HCT116 (cell line): ENCODE results near the gene TANC1.

Source experiments
- CBX3 ChIP-seq: IDR thresholded peaks from 2 replicates; pipeline ENCODE4 v1.6.1; 2012; ENCODE audit warnings: low read depth
- ELF1 ChIP-seq: IDR thresholded peaks from 2 replicates; pipeline ENCODE4 v1.6.1; 2012; ENCODE audit warnings: low read depth, borderline replicate concordance
- EZH2 ChIP-seq: fragments of 200-600 bp; sonication (generic); IDR thresholded peaks from 2 replicates; pipeline ENCODE4 v1.6.1; 2017; ENCODE audit warnings: antibody characterized with exemption, mixed run types
- FOSL1 ChIP-seq: IDR thresholded peaks from 2 replicates; pipeline ENCODE4 v1.6.1; 2012; ENCODE audit warnings: low read depth
- JUND ChIP-seq: IDR thresholded peaks from 2 replicates; pipeline ENCODE4 v1.6.1; 2012
- POLR2A ChIP-seq: IDR thresholded peaks from 2 replicates; pipeline ENCODE4 v1.7.0; 2011; ENCODE audit warnings: borderline replicate concordance; ENCODE audit not compliant: insufficient read depth, insufficient read length; ENCODE audit errors: extremely low read depth
- POLR2AphosphoS5 ChIP-seq: IDR thresholded peaks from 2 replicates; pipeline ENCODE4 v1.6.1; 2011; ENCODE audit warnings: mild to moderate bottlenecking, low read depth, low read length, moderate library complexity
- ZFX ChIP-seq: fragments of 450-650 bp; IDR thresholded peaks from 2 replicates; pipeline ENCODE4 v1.6.1; 2017
- TF ChIP-seq, protein P1 (sequence below), 3 experiments: fragments of 200-600 bp in 1 of 3; sonication (generic) in 1 of 3; IDR thresholded peaks in 2 of 3; conservative IDR thresholded peaks in 1 of 3; 2 replicates each; pipeline ENCODE4 v1.5.1; 2012 to 2017; ENCODE audit warnings: low read depth in 2 of 3, low read length in 2 of 3, antibody characterized with exemption in 1 of 3, borderline replicate concordance in 1 of 3, control low read depth in 1 of 3, mild to moderate bottlenecking in 1 of 3, mixed read lengths in 1 of 3, mixed run types in 1 of 3, moderate library complexity in 1 of 3; ENCODE audit not compliant: insufficient read depth in 1 of 3
- TF ChIP-seq, protein P2 (sequence below): IDR thresholded peaks from 2 replicates; pipeline ENCODE4 v1.6.1; 2011; ENCODE audit warnings: mild to moderate bottlenecking, low read length, moderate library complexity; ENCODE audit not compliant: insufficient replicate concordance; ENCODE audit errors: extremely low read depth
- TF ChIP-seq, protein P3 (sequence below): IDR thresholded peaks from 2 replicates; pipeline ENCODE4 v1.6.1; 2012
- TF ChIP-seq, protein P4 (sequence below): IDR thresholded peaks from 2 replicates; pipeline ENCODE4 v1.6.1; 2012
- TF ChIP-seq, protein P5 (sequence below): IDR thresholded peaks from 2 replicates; pipeline ENCODE4 v1.6.1; 2012; ENCODE audit warnings: low read depth

DNA sequence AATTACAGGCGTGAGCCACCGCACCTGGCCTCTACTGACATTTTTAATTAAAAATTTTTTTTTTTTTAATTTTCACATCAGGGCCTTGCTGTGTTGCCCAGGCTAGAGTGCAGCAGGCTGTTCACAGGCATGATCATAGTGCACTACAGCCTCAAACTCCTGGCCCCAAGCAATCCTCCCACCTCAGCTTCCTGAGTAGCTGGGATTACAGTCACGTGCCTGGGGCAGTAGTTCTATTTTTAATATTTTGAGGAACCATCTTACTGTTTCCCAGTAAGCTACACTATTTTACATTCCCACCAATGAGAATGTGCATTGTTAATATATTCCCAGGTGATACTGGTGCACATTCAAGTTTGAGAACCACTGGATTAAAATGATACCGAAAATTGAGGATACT lies 225.4 kb downstream of the TANC1 start:
- TF ChIP-seq, protein P1, sequence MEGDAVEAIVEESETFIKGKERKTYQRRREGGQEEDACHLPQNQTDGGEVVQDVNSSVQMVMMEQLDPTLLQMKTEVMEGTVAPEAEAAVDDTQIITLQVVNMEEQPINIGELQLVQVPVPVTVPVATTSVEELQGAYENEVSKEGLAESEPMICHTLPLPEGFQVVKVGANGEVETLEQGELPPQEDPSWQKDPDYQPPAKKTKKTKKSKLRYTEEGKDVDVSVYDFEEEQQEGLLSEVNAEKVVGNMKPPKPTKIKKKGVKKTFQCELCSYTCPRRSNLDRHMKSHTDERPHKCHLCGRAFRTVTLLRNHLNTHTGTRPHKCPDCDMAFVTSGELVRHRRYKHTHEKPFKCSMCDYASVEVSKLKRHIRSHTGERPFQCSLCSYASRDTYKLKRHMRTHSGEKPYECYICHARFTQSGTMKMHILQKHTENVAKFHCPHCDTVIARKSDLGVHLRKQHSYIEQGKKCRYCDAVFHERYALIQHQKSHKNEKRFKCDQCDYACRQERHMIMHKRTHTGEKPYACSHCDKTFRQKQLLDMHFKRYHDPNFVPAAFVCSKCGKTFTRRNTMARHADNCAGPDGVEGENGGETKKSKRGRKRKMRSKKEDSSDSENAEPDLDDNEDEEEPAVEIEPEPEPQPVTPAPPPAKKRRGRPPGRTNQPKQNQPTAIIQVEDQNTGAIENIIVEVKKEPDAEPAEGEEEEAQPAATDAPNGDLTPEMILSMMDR (IDR thresholded peaks at IDR 0.05 in 2 of 3, conservative IDR thresholded peaks at IDR 0.05 in 1 of 3; ENCODE audit: borderline replicate concordance in 1 of 3, insufficient read depth in 1 of 3, low read depth in 2 of 3, low read length in 2 of 3), result no peak
- TF ChIP-seq, protein P2, sequence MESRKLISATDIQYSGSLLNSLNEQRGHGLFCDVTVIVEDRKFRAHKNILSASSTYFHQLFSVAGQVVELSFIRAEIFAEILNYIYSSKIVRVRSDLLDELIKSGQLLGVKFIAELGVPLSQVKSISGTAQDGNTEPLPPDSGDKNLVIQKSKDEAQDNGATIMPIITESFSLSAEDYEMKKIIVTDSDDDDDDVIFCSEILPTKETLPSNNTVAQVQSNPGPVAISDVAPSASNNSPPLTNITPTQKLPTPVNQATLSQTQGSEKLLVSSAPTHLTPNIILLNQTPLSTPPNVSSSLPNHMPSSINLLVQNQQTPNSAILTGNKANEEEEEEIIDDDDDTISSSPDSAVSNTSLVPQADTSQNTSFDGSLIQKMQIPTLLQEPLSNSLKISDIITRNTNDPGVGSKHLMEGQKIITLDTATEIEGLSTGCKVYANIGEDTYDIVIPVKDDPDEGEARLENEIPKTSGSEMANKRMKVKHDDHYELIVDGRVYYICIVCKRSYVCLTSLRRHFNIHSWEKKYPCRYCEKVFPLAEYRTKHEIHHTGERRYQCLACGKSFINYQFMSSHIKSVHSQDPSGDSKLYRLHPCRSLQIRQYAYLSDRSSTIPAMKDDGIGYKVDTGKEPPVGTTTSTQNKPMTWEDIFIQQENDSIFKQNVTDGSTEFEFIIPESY, result no peak
- TF ChIP-seq, protein P3, sequence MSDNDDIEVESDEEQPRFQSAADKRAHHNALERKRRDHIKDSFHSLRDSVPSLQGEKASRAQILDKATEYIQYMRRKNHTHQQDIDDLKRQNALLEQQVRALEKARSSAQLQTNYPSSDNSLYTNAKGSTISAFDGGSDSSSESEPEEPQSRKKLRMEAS, result no peak
- TF ChIP-seq, protein P4, sequence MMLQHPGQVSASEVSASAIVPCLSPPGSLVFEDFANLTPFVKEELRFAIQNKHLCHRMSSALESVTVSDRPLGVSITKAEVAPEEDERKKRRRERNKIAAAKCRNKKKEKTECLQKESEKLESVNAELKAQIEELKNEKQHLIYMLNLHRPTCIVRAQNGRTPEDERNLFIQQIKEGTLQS, result no peak
- TF ChIP-seq EZH2 (no peak), CBX3 (no peak), POLR2AphosphoS5 (no peak), POLR2A (no peak), FOSL1 (no peak), ZFX (no peak), JUND (no peak), ELF1 (no peak)
- TF ChIP-seq, protein P5, sequence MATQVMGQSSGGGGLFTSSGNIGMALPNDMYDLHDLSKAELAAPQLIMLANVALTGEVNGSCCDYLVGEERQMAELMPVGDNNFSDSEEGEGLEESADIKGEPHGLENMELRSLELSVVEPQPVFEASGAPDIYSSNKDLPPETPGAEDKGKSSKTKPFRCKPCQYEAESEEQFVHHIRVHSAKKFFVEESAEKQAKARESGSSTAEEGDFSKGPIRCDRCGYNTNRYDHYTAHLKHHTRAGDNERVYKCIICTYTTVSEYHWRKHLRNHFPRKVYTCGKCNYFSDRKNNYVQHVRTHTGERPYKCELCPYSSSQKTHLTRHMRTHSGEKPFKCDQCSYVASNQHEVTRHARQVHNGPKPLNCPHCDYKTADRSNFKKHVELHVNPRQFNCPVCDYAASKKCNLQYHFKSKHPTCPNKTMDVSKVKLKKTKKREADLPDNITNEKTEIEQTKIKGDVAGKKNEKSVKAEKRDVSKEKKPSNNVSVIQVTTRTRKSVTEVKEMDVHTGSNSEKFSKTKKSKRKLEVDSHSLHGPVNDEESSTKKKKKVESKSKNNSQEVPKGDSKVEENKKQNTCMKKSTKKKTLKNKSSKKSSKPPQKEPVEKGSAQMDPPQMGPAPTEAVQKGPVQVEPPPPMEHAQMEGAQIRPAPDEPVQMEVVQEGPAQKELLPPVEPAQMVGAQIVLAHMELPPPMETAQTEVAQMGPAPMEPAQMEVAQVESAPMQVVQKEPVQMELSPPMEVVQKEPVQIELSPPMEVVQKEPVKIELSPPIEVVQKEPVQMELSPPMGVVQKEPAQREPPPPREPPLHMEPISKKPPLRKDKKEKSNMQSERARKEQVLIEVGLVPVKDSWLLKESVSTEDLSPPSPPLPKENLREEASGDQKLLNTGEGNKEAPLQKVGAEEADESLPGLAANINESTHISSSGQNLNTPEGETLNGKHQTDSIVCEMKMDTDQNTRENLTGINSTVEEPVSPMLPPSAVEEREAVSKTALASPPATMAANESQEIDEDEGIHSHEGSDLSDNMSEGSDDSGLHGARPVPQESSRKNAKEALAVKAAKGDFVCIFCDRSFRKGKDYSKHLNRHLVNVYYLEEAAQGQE, result no peak
